OCI-M1 (cell line): Measurements from ENCODE around the gene TRMT2B.
"Not testable (repeated sequence)": the region's sequence is repeated elsewhere in the genome, so short reads cannot be mapped to it uniquely, and the experiment has no call there.

Source experiments
- DNase-seq: peaks from one replicate; lab custom pipeline; 2025; lab: John Stamatoyannopoulos, UW

The TRMT2B gene

GRCh38 chrX:100999451-100999850 is 52.5 kb downstream of the TRMT2B start:
- no peak for DNase-seq

GRCh38 chrX:100995469-100995868 is 56.4 kb downstream of the TRMT2B start:
- DNase-seq = peak; percentile 0

GRCh38 chrX:100994352-100995281 is 57.3 kb downstream of the TRMT2B start:
- peak; percentile 41 for DNase-seq

GRCh38 chrX:100990139-100990538 is 61.8 kb downstream of the TRMT2B start:
- DNase-seq = no peak

GRCh38 chrX:100984818-100985217 is 67.1 kb downstream of the TRMT2B start:
- DNase-seq = no peak

- DNase-seq = not testable (repeated sequence)
Measured at GRCh38 chrX:100981498-100981845, 70.4 kb downstream of the TRMT2B start.

- DNase-seq = no peak
Measured at GRCh38 chrX:100980608-100981497, 71.1 kb downstream of the TRMT2B start.

- DNase-seq = no peak
Measured at GRCh38 chrX:100979881-100980607, 71.9 kb downstream of the TRMT2B start.

GRCh38 chrX:100976211-100976610 is 75.7 kb downstream of the TRMT2B start:
- DNase-seq = no peak

GRCh38 chrX:100975212-100975611 is 76.7 kb downstream of the TRMT2B start:
- no peak for DNase-seq

GRCh38 chrX:100973411-100973810 is 78.5 kb downstream of the TRMT2B start:
- no peak for DNase-seq

GRCh38 chrX:100969936-100970335 is 82.0 kb downstream of the TRMT2B start:
- no peak for DNase-seq

- no peak for DNase-seq
Measured at GRCh38 chrX:100969408-100969807, 82.5 kb downstream of the TRMT2B start, which contains the start of gene ARL13A. Gene ARL13A, plus strand, starts transcription at chrX:100969708. Its CDS starts 3,982 bp downstream, at chrX:100973690.

GRCh38 chrX:100964362-100964761 is 87.5 kb downstream of the TRMT2B start:
- peak; percentile 1 for DNase-seq

GRCh38 chrX:100962811-100963210 is 89.1 kb downstream of the TRMT2B start:
- no peak for DNase-seq
